HG03025 (cell line): ENCODE results near the gene VEGFB.
A peak's percentile ranks its signal among the peaks of the same experiment; 100 is the strongest.
"Not testable (repeated sequence)": the region's sequence is repeated elsewhere in the genome, so short reads cannot be mapped to it uniquely, and the experiment has no call there.

Experiments used
- ATAC-seq: cut with Tn5 transposase; IDR thresholded peaks from one replicate; pipeline ENCODE4 v1.9.1; 2021; ENCODE audit warnings: mild to moderate bottlenecking, moderate library complexity; ENCODE audit not compliant: unreplicated experiment, low FRiP score

Gene VEGFB

GRCh38 chr11:64245797-64246620, 11.6 kb downstream of the VEGFB start:
- ATAC-seq = no peak

- ATAC-seq = not testable (repeated sequence)
Observed at GRCh38 chr11:64246621-64246870, 12.2 kb downstream of the VEGFB start.

- ATAC-seq = peak; percentile 37
Observed at GRCh38 chr11:64246871-64247728, 12.7 kb downstream of the VEGFB start, which contains the start of gene PPP1R14B. TSS of gene PPP1R14B (minus strand) at chr11:64246943. CDS start at chr11:64246673, 270 bp downstream.

- peak; percentile 3 for ATAC-seq
Observed at GRCh38 chr11:64247729-64248531, 13.5 kb downstream of the VEGFB start.

GRCh38 chr11:64248578-64248977, 14.2 kb downstream of the VEGFB start:
- ATAC-seq = no peak

GRCh38 chr11:64249038-64249437, 14.7 kb downstream of the VEGFB start:
- no peak for ATAC-seq

GRCh38 chr11:64249563-64250414, 15.4 kb downstream of the VEGFB start:
- ATAC-seq = no peak

GRCh38 chr11:64250415-64251015, 16.1 kb downstream of the VEGFB start:
- ATAC-seq = no peak

- no peak for ATAC-seq
Observed at GRCh38 chr11:64251016-64251752, 16.8 kb downstream of the VEGFB start, which contains the start of gene PLCB3. TSS of gene PLCB3 (plus strand) at chr11:64251530. CDS start at chr11:64251650, 120 bp downstream.

- ATAC-seq = no peak
Observed at GRCh38 chr11:64251753-64252002, 17.3 kb downstream of the VEGFB start.

GRCh38 chr11:64252003-64252872, 17.9 kb downstream of the VEGFB start:
- no peak for ATAC-seq

GRCh38 chr11:64253043-64253442, 18.7 kb downstream of the VEGFB start:
- no peak for ATAC-seq

- ATAC-seq = no peak
Observed at GRCh38 chr11:64253481-64253880, 19.1 kb downstream of the VEGFB start.

- no peak for ATAC-seq
Observed at GRCh38 chr11:64254326-64254725, 19.9 kb downstream of the VEGFB start.

- ATAC-seq = no peak
Observed at GRCh38 chr11:64255135-64256128, 21.0 kb downstream of the VEGFB start.

- no peak for ATAC-seq
Observed at GRCh38 chr11:64256300-64256699, 21.9 kb downstream of the VEGFB start.

- no peak for ATAC-seq
Observed at GRCh38 chr11:64258356-64258755, 24.0 kb downstream of the VEGFB start.
